Measurements from ENCODE around the gene CIRBP.

Gene CIRBP

DNA sequence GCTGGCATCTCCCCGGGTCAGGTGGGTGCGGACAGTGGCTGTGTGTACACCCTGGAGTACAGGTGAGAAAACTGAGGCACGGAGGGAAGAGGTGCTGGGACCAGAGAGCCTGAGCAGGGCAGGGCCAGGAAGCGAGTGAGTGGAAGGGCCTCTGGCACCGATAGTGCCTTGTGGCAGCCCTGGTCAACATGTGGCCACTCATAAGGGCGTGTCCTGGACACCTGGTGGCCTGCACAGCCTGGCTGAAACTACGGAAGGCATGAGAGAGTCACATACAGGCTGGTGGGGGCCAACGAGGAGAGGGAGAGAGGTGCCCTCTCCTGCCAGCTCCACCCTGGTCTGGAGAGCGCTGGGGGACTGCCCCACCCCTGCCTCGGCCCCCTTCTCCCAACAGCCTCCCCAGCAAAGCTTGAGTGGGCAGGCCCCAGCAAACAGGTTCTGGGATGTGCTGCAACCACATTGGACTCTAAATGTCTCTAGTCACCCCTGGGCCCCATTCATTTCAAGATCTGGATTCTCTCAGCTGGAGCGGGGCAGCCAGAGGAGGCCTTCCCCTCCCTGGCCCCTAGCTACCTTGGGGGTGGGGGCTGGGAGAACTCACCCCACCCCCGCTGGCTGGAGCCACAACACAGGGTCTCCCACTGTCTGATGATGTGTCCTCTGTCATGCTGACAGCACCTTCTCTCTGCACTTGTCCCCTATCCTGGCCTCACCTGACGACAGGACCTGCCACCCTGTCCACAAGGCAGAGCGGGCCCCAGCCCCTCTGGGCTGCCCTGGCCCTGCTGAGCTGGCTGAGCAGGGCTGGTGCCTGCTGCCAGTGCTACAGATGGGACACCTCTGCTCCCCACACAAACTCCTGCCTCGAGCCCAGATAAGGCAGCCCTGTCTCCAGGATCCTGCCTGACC lies 37.1 kb upstream of the CIRBP start:
- DNase-seq, result no peak

- DNase-seq, result no peak
Measured at GRCh38 chr19:1232652-1233072, 36.5 kb upstream of the CIRBP start.

GRCh38 chr19:1233115-1233667 lies 35.9 kb upstream of the CIRBP start:
- DNase-seq, result no peak

GRCh38 chr19:1234051-1234954 lies 34.8 kb upstream of the CIRBP start:
- no peak for DNase-seq

DNA sequence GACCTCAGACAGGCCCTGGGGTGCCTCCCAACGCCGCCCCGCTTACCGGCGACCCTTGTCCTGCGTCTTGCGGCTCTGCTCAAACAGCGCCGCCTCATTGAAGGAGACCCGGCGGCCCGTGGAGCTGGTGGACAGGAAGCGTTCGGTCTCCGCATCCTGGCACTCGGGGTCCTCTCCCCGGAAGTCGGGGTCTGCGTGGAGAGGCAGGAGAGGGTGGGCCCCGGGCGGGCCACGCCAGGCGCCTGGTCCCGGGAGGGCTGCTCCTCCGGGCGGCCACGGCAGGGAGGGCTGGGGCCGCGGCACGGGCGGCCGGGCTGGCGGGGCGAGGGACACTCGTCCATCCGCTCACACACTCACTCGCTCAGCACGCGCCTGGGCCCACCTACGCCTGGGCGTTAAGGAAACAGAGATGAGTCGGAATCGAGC lies 34.2 kb upstream of the CIRBP start:
- DNase-seq, result no peak

GRCh38 chr19:1235625-1236538 lies 33.2 kb upstream of the CIRBP start:
- no peak for DNase-seq

DNA sequence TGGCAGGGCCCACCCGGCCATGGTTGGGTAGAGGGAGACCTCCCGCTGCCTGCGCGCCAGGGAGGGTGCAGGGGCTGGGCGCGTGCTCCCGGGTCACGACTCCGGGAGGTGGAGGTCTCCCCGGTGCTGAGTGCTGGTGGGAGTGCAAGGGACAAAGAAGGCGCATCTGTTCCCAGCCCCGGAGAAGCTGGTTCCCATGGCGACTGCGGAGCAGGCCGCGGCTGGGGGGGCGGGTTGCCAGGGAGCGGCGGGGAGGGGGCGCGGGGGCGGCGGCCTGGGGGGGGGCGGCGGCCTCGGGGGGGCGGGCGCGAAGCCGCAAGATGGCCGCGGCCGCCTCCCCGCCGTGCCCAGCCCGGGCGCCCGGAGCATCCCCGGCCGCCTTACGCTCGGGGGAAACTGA lies 32.6 kb upstream of the CIRBP start:
- no peak for DNase-seq

- no peak for DNase-seq
Measured at GRCh38 chr19:1237027-1237659, 32.0 kb upstream of the CIRBP start.

DNA sequence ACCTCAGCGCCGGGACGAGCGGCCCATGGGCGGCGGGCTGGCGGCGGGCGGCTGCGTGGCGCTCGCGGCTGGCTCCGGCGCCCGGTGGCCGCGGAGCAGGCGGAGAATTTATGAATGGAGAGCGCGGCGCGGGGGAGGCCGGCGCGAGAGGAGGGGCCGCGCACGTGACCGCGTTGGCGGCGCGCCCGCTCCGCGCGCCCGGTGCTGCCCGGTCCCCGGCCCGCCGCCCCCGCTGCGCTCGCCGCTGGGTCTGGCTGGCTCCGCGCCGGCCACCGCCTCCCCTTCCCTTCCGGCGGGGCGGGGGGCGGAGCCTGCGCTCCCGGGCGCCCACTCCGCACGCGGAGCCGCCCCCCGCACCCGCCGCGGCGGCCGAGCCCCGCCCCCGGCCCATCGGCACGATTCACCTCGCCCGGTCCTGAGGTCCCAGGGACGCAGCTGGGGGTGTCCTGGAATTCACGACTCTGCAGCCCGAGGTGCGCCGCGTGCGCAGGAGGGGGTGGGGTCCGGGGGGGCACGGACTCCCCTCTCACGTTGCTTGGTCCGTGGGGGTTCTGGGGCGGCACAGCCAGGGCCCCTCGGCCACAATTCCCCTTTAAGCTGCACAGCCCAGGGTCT lies 31.3 kb upstream of the CIRBP start, which contains the start of gene CBARP:
Gene CBARP, minus strand, starts transcription at position 252 of the 615 bp plus-strand sequence. CDS start 1,905 bp downstream, outside the sequence.
- DNase-seq, result peak in 1 of 2 experiments; percentile 47

DNA sequence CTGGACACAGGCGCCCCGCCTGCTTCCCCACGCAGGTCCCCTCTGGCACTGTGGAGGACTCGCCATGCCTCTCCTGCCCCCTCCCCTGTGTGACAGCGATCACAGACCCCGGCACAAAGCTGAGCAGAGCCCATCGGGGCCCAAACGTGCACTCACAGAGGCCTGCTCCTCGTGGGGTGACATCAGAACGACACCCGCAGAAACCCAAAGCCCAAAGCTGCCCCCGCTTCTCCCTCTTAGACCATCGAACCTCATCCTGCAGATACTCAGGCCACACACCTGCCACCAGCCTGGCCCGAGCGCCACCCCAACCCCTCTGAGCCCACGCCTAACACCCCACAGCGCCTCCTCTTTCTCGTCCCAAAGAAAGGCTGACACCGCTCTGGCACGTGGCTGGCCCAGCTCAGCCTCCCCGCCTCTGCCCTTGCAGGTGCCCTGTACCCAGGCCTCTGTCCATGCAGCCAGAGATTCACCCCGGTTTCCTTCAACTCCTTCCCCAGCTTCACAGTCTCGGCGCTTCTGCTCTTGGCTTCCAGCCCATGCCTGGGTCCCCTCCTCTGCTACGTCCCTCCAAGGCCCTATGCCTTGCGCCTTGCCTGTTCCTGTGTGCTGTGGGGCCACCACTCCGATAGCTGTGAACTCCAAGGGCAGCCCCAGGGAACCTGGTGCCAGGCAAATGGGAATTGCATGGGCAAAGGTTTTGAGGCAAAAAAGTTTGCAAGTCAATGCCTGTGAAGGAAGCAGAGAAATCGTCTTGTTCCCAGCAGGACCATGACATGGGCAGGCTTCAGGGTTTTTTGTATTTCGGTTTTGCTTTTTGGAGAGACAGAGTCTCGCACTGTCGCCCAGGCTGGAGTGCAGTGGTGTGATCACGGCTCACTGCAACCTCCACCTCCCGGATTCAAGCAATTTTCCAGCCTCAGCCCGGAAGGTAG lies 30.5 kb upstream of the CIRBP start:
- no peak for DNase-seq

- no peak for DNase-seq
Measured at GRCh38 chr19:1239420-1239795, 29.7 kb upstream of the CIRBP start.

DNA sequence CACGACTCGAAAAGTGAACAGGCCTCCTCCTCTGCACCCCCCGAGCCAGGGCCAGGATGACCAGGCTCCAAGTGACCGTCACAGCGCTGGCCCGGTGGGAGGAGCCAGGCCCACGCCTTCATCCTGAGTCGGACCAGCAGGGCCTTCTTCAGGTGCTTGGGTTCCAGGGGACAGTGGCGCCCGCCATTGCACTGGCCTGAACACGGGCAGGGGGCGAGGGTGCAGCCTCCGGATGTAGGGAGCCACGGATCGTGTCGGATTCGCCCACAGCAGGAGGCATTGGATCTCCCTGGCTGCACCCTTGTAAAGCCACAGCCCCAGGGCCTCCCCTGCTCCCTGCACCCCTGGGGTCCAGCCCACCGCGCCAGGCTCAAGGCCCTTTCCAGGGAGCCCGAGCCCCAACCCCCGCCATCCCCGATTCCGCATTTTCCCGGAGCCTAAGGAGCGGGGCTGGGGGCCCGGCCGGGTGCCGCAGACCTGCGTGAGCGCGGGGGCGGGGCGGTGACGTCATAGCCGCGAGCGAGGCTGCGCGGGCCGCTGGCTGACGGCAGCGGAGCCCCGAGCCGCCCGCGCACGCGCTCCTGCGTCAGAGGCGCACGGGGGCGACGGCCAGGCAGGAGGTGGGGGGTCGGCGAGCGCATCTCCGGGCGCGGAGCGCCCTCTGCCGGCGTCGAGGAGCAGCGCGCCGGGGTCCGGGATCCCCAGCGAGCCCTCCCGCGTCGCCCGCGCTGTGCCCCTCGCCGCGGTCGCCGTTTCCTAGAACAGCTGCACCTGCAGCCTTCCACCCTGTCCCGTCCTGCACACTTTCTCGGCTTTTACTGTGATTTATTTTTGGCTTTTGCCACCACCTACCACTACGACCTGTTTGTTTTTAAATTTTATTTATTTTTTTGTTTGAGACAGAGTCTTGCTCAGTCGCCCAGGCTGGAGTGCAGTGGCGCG lies 29.1 kb upstream of the CIRBP start:
- DNase-seq, result peak; percentile 91 to 96

- DNase-seq, result no peak
Measured at GRCh38 chr19:1240925-1241324, 28.2 kb upstream of the CIRBP start.

DNA sequence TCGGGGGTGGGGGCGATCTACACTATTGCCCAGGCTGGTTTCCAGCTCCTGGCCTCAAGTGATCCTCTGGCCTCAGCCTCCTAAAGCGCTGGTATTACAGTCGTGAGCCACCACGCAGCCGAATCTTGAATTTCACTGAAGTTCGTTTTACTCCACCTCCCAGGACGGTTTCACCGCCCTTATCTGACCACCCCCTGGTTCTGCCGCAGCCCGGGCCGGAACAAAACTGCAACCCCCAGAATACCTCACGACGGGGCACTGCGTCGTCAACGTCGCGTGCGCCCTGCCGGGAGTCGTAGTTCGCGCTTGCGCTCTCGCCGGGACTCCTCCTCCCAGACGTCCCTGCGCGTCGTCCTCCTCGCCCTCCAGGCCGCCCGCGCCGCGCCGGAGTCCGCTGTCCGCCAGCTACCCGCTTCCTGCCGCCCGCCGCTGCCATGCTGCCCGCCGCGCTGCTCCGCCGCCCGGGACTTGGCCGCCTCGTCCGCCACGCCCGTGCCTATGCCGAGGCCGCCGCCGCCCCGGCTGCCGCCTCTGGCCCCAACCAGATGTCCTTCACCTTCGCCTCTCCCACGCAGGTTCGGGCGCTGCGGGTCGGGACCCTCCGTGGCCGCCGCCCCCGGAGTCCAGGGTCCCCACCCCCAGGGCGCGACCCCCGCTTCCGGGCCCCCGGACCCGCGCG lies 27.6 kb upstream of the CIRBP start, which contains the start of gene ATP5F1D:
Gene ATP5F1D, plus strand, starts transcription at position 335 of the 679 bp plus-strand sequence. Its CDS starts 100 bp downstream, at position 435.
- peak; percentile 89 to 91 for DNase-seq

GRCh38 chr19:1243768-1244692 lies 25.1 kb upstream of the CIRBP start:
- peak; percentile 80 to 82 for DNase-seq

GRCh38 chr19:1244693-1245451 lies 24.3 kb upstream of the CIRBP start:
- DNase-seq, result no peak
